IMR-90 (cell line): ENCODE measurements around the gene SERPINA6. TPM values are rescaled to one million over a fixed set of nuclear protein-coding genes. Genes with fewer than 3 reads are reported as not detected.

Experiments used
- ATAC-seq: fragments of 200-7000 bp; cut with Tn5 transposase; 2 replicates; pipeline ENCODE4 v1.9.1; 2020; ENCODE audit warnings: low read depth, mild to moderate bottlenecking, moderate library complexity
- BruUV-seq: library from RNA; stranded (reverse); fragments of 400-500 nt; replicated peaks from 2 replicates; lab custom pipeline; 2021; lab: Mats Ljungman, UMichigan
- CTCF ChIA-PET: fragments of 300-600 bp; formaldehyde crosslinking; extraction: SDS; loops from one replicate; lab custom pipeline; 2021; ENCODE audit warnings: antibody characterized with exemption; lab: Yijun Ruan, JAX
- POLR2A ChIA-PET: fragments of 300-600 bp; sonication (Branson Sonifier 250); formaldehyde crosslinking; loops from one replicate; lab custom pipeline; 2022; ENCODE audit warnings: antibody characterized with exemption; ENCODE audit not compliant: unreplicated experiment; lab: Charles Lee
- DNase-seq: peaks from one replicate; pipeline ENCODE4 v3.0.0; 2013
- H2AFZ ChIP-seq: replicated peaks from 2 replicates; pipeline ENCODE3; 2013; ENCODE audit warnings: low read length, mild to moderate bottlenecking; ENCODE audit not compliant: poor library complexity
- H2AK5ac ChIP-seq: 2 replicates; pipeline ENCODE4 v1.6.1; 2013; ENCODE audit warnings: low read depth, low read length, inconsistent platforms
- H2AK9ac ChIP-seq: replicated peaks from 2 replicates; pipeline ENCODE3; 2013; ENCODE audit warnings: mild to moderate bottlenecking, low read depth, low read length, moderate library complexity; ENCODE audit not compliant: poor library complexity
- H2BK120ac ChIP-seq: 2 replicates; pipeline ENCODE4 v1.6.1; 2013; ENCODE audit warnings: low read depth, low read length, inconsistent platforms
- H2BK15ac ChIP-seq: 3 replicates; pipeline ENCODE4 v1.6.1; 2013; ENCODE audit warnings: low read depth, low read length, inconsistent platforms
- H2BK20ac ChIP-seq: 2 replicates; pipeline ENCODE4 v1.6.1; 2013; ENCODE audit warnings: low read depth, mild to moderate bottlenecking, inconsistent platforms, low read length, moderate library complexity
- H2BK5ac ChIP-seq: 2 replicates; pipeline ENCODE4 v1.6.1; 2013; ENCODE audit warnings: mild to moderate bottlenecking, low read depth, low read length, inconsistent platforms; ENCODE audit not compliant: poor library complexity, severe bottlenecking
- H3K14ac ChIP-seq: replicated peaks from 2 replicates; pipeline ENCODE4 v1.6.1; 2013; ENCODE audit warnings: low read depth, low read length, inconsistent platforms
- H3K18ac ChIP-seq: 2 replicates; pipeline ENCODE4 v1.6.1; 2013; ENCODE audit warnings: low read depth, low read length, control low read depth
- H3K23ac ChIP-seq: 2 replicates; pipeline ENCODE4 v1.6.1; 2013; ENCODE audit warnings: low read depth, low read length, inconsistent platforms
- H3K27ac ChIP-seq: 2 replicates; pipeline ENCODE4 v1.5.1; 2013; ENCODE audit warnings: mild to moderate bottlenecking, control low read depth, low read length; ENCODE audit not compliant: insufficient read depth
- H3K27me3 ChIP-seq: 2 replicates; pipeline ENCODE4 v1.6.1; 2013; ENCODE audit warnings: low read length; ENCODE audit not compliant: control insufficient read depth, insufficient read depth
- H3K36me3 ChIP-seq: 2 replicates; pipeline ENCODE4 v1.6.1; 2013; ENCODE audit warnings: low read length, mixed read lengths; ENCODE audit not compliant: control insufficient read depth, insufficient read depth
- H3K4ac ChIP-seq: 2 replicates; pipeline ENCODE4 v1.6.1; 2013; ENCODE audit warnings: low read depth, low read length, inconsistent platforms
- H3K4me1 ChIP-seq: 2 replicates; pipeline ENCODE4 v1.6.1; 2013; ENCODE audit warnings: low read length, mixed read lengths; ENCODE audit not compliant: control insufficient read depth, insufficient read depth
- H3K4me2 ChIP-seq: 2 replicates; pipeline ENCODE4 v1.6.1; 2013; ENCODE audit warnings: low read depth, mild to moderate bottlenecking, control low read depth, low read length, moderate library complexity
- H3K4me3 ChIP-seq: 2 replicates; pipeline ENCODE4 v1.5.1; 2013; ENCODE audit warnings: low read depth, mild to moderate bottlenecking, control low read depth, low read length, moderate library complexity; ENCODE audit not compliant: insufficient read depth
- H3K56ac ChIP-seq: 2 replicates; pipeline ENCODE4 v1.6.1; 2013; ENCODE audit warnings: low read length, inconsistent platforms; ENCODE audit not compliant: insufficient read depth; ENCODE audit errors: extremely low read depth
- H3K79me1 ChIP-seq, 2 experiments: 2 replicates each; pipeline ENCODE4 v1.6.1; 2013; ENCODE audit warnings: low read length in 2 of 2, inconsistent platforms in 1 of 2, low read depth in 1 of 2
- H3K9ac ChIP-seq: 2 replicates; pipeline ENCODE4 v1.6.1; 2013; ENCODE audit warnings: low read depth, low read length, control low read depth
- H3K9me1 ChIP-seq: 2 replicates; pipeline ENCODE4 v1.6.1; 2013; ENCODE audit warnings: low read length, inconsistent platforms; ENCODE audit not compliant: insufficient read depth
- H3K9me3 ChIP-seq: 2 replicates; pipeline ENCODE4 v1.6.1; 2013; ENCODE audit warnings: low read length; ENCODE audit not compliant: control insufficient read depth, insufficient read depth
- H4K20me1 ChIP-seq: 2 replicates; pipeline ENCODE4 v1.6.1; 2013; ENCODE audit warnings: low read length, inconsistent platforms; ENCODE audit not compliant: insufficient read depth
- H4K5ac ChIP-seq: 2 replicates; pipeline ENCODE4 v1.6.1; 2013; ENCODE audit warnings: mild to moderate bottlenecking, low read depth, low read length, control low read depth
- H4K8ac ChIP-seq, 2 experiments: 2 replicates each; pipeline ENCODE4 v1.6.1; 2013; ENCODE audit warnings: low read depth in 2 of 2, low read length in 2 of 2, control low read depth in 1 of 2, inconsistent platforms in 1 of 2
- H4K91ac ChIP-seq: 2 replicates; pipeline ENCODE4 v1.6.1; 2013; ENCODE audit warnings: low read depth, low read length, inconsistent platforms; ENCODE audit not compliant: insufficient read depth
- CEBPB ChIP-seq: IDR thresholded peaks from 2 replicates; pipeline ENCODE4 v1.6.1; 2012; ENCODE audit warnings: low read depth, low read length, improper control_type of control experiment
- ELK1 ChIP-seq: fragments of 150-350 bp; IDR thresholded peaks from 2 replicates; pipeline ENCODE4 v1.6.1; 2016; ENCODE audit warnings: low read depth, mild to moderate bottlenecking, low read length, moderate library complexity, borderline replicate concordance
- FOS ChIP-seq: fragments of 150-350 bp; IDR thresholded peaks from 2 replicates; pipeline ENCODE4 v1.6.1; 2016; ENCODE audit warnings: low read depth, low read length
- MAZ ChIP-seq: IDR thresholded peaks from 2 replicates; pipeline ENCODE4 v1.6.1; 2012; ENCODE audit warnings: low read depth, mild to moderate bottlenecking, low read length, improper control_type of control experiment, moderate library complexity, borderline replicate concordance
- MXI1 ChIP-seq: IDR thresholded peaks from 2 replicates; pipeline ENCODE4 v1.6.1; 2012; ENCODE audit warnings: low read depth, mild to moderate bottlenecking, low read length, moderate library complexity, borderline replicate concordance
- NFE2L2 ChIP-seq: fragments of 150-350 bp; IDR thresholded peaks from 2 replicates; pipeline ENCODE4 v1.6.1; 2016; ENCODE audit warnings: low read depth, mild to moderate bottlenecking, low read length
- POLR2A ChIP-seq: IDR thresholded peaks from 2 replicates; pipeline ENCODE4 v1.6.1; 2012; ENCODE audit warnings: mild to moderate bottlenecking, low read depth, low read length
- RAD21 ChIP-seq: IDR thresholded peaks from 2 replicates; pipeline ENCODE4 v1.6.1; 2012; ENCODE audit warnings: low read length, improper control_type of control experiment
- RCOR1 ChIP-seq: IDR thresholded peaks from 2 replicates; pipeline ENCODE4 v1.6.1; 2012; ENCODE audit warnings: mild to moderate bottlenecking, low read length, improper control_type of control experiment; ENCODE audit not compliant: insufficient replicate concordance
- SMC3 ChIP-seq: fragments of 150-350 bp; IDR thresholded peaks from 2 replicates; pipeline ENCODE4 v1.6.1; 2016; ENCODE audit warnings: low read depth, mild to moderate bottlenecking, antibody characterized with exemption, low read length, moderate library complexity
- WGBS, 2 experiments: methylation state at CpG; one replicate each; pipeline versions ENCODE4 v1.1.5 to v1.1.7; 2013; ENCODE audit warnings: missing lambda C conversion rate in 2 of 2; ENCODE audit not compliant: insufficient read length in 1 of 2; ENCODE audit errors: extremely low coverage in 2 of 2; 5-methylcytosine and 5-hydroxymethylcytosine counted together
- dilution Hi-C: fragments of 300-500 bp; cut with HindIII; formaldehyde crosslinking; loops from one replicate; pipeline ENCODE4 v1.14.3; 2018; ENCODE audit warnings: low sequenced_read_pairs; ENCODE audit not compliant: unreplicated experiment
- in situ Hi-C: fragments of 300-500 bp; cut with MboI; formaldehyde crosslinking; loops from 3 replicates; pipeline ENCODE4 v1.14.3; 2019; ENCODE audit warnings: low sequenced_read_pairs, inconsistent platforms, mixed read lengths
- intact Hi-C: fragments of 100-400 bp; cut with micrococcal nuclease; formaldehyde crosslinking; loops from 2 replicates; pipeline ENCODE4 v1.10.0; 2022
- polyA plus RNA-seq, 3 experiments: library from polyadenylated mRNA; depleted of rRNA; stranded (reverse); fragments of >200 nt; gene quantifications; 2 replicates each; pipeline ENCODE4 v1.2.3, GENCODE V29; 2012; ENCODE audit warnings: low replicate concordance in 1 of 3
- total RNA-seq: library from RNA; depleted of rRNA; stranded (reverse); fragments of >200 nt; gene quantifications from 2 replicates; pipeline ENCODE4 v1.2.3, GENCODE V29; 2012

Gene SERPINA6
- total and polyA plus RNA-seq, 2 of the 4 experiments (the other 2 are of a cell fraction): not detected

GRCh38 chr14:94372021-94372605 lies 49.0 kb upstream of the SERPINA6 start:
- Histone ChIP-seq H4K91ac (peak overlapping the region; percentile 73; the same call in 1 of the 2 replicates), H3K9me3 (no peaks in the 10 kb centered on the region), H4K20me1 (no peaks in the 10 kb centered on the region), H4K5ac (no peak overlapping the region), H3K4me3 (no peak overlapping the region), H2BK15ac (no peak overlapping the region), H3K56ac (no peak overlapping the region), H3K14ac (no peak overlapping the region), H3K27ac (no peak overlapping the region), H3K36me3 (no peaks in the 10 kb centered on the region), H3K4me1 (peaks cover 7% of the 10 kb centered on the region), H4K8ac (no peak overlapping the region; a peak in 1 of 4 replicates), H2AK5ac (peak overlapping the region; percentile 83), H3K23ac (no peak overlapping the region), H2AFZ (no peak overlapping the region), H2BK20ac (peak overlapping the region; percentile 81), H3K27me3 (no peaks in the 10 kb centered on the region), H3K4me2 (no peak overlapping the region), H3K9me1 (peaks cover 12% of the 10 kb centered on the region), H2AK9ac (no peak overlapping the region), H3K9ac (no peak overlapping the region), H3K79me1 (no peaks in the 10 kb centered on the region), H3K4ac (peak overlapping the region; percentile 87; the same call in 1 of the 2 replicates), H2BK120ac (peak overlapping the region; percentile 86), H2BK5ac (no peak overlapping the region), H3K18ac (no peak overlapping the region)
- POLR2A ChIA-PET: no interaction called here
- no TSS peak for BruUV-seq
- WGBS, 2 experiments: 73% methylated on average over 5 of the region's 13 CpGs; no CpG with 5 or more reads in 1 of the 2 experiments
- no peak for ATAC-seq
- CTCF ChIA-PET: interaction anchor here (0.6 kb wide), 1 partner anchor 30 kb away, joined by 3 read pairs; no protein-coding TSS in a partner anchor
- in situ Hi-C loops: no loop called here
- intact Hi-C loops: loop anchor here (2.0 kb wide), 1 partner anchor 27 kb away; no protein-coding TSS in a partner anchor
- no peak for TF ChIP-seq RCOR1
- no peak for TF ChIP-seq FOS
- TF ChIP-seq ELK1: no peak
- TF ChIP-seq MXI1: no peak
- no peak for TF ChIP-seq MAZ
- no peak for TF ChIP-seq NFE2L2
- no peak for TF ChIP-seq SMC3
- no peak for TF ChIP-seq CEBPB
- no peak for TF ChIP-seq POLR2A
- no peak for TF ChIP-seq RAD21
- dilution Hi-C loops: no loop called here
- no peak for DNase-seq
